Common myeloid progenitor, CD34-positive (primary cell): ENCODE data around the gene GFRA1.
A peak's percentile ranks its signal among the peaks of the same experiment; 100 is the strongest.

Experiments used
- CTCF ChIA-PET: fragments of 350-600 bp; sonication (Branson Sonifier 250); formaldehyde crosslinking; loops from one replicate; lab custom pipeline; 2021; ENCODE audit warnings: antibody characterized with exemption; lab: Charles Lee
- POLR2A ChIA-PET: fragments of 350-600 bp; sonication (Branson Sonifier 250); formaldehyde crosslinking; loops from one replicate; lab custom pipeline; 2021; ENCODE audit warnings: antibody characterized with exemption; lab: Charles Lee
- DNase-seq, 3 donors: peaks; one replicate each; pipeline versions ENCODE4 v3.0.0 to v3.0.0-alpha.2; 2013
- H3K27ac ChIP-seq, 2 experiments: 1 replicate in 1 of 2; 2 replicates in 1 of 2; pipeline ENCODE4 v1.7.0; 2013; ENCODE audit warnings: inconsistent platforms in 2 of 2, low read length in 2 of 2, mild to moderate bottlenecking in 2 of 2, low read depth in 1 of 2, moderate library complexity in 1 of 2; ENCODE audit not compliant: severe bottlenecking in 2 of 2, insufficient read depth in 1 of 2, poor library complexity in 1 of 2
- H3K27me3 ChIP-seq, 5 experiments: replicated peaks in 2 of 5; 1 replicate in 3 of 5; 2 replicates in 2 of 5; pipeline versions ENCODE4 v1.6.1 to v1.7.0; 2013; ENCODE audit warnings: low read length in 4 of 5, mild to moderate bottlenecking in 2 of 5, moderate library complexity in 2 of 5, inconsistent platforms in 1 of 5; ENCODE audit not compliant: insufficient read depth in 5 of 5, control insufficient read depth in 4 of 5
- H3K36me3 ChIP-seq, 4 experiments: 1 replicate in 2 of 4; 2 replicates in 2 of 4; pipeline versions ENCODE4 v1.6.1 to v1.7.0; 2013; ENCODE audit warnings: low read length in 3 of 4, control low read depth in 1 of 4, mild to moderate bottlenecking in 1 of 4; ENCODE audit not compliant: control insufficient read depth in 4 of 4, insufficient read depth in 4 of 4
- H3K4me1 ChIP-seq, 4 experiments: 1 replicate in 3 of 4; 2 replicates in 1 of 4; pipeline versions ENCODE4 v1.6.1 to v1.7.1; 2013; ENCODE audit warnings: low read length in 3 of 4, mild to moderate bottlenecking in 3 of 4, control low read depth in 1 of 4, inconsistent platforms in 1 of 4, moderate library complexity in 1 of 4; ENCODE audit not compliant: control insufficient read depth in 4 of 4, insufficient read depth in 4 of 4; ENCODE audit errors: control extremely low read depth in 1 of 4
- H3K4me3 ChIP-seq, 7 experiments: 1 replicate in 4 of 7; 2 replicates in 3 of 7; pipeline versions ENCODE4 v1.5.1 to v1.7.0; 2013; ENCODE audit warnings: mild to moderate bottlenecking in 7 of 7, low read length in 6 of 7, moderate library complexity in 6 of 7, inconsistent platforms in 2 of 7, low read depth in 2 of 7, control low read depth in 1 of 7; ENCODE audit not compliant: insufficient read depth in 4 of 7, control insufficient read depth in 1 of 7; ENCODE audit errors: extremely low read depth in 1 of 7
- H3K9me3 ChIP-seq, 5 experiments: 1 replicate in 4 of 5; 2 replicates in 1 of 5; pipeline versions ENCODE4 v1.6.1 to v1.7.1; 2013; ENCODE audit warnings: low read length in 4 of 5, mild to moderate bottlenecking in 2 of 5, inconsistent platforms in 1 of 5, low read depth in 1 of 5, moderate library complexity in 1 of 5; ENCODE audit not compliant: control insufficient read depth in 4 of 5, insufficient read depth in 2 of 5; ENCODE audit errors: control extremely low read depth in 1 of 5
- WGBS: methylation state at CpG from one replicate; pipeline ENCODE4 v1.1.5; 2013; ENCODE audit not compliant: insufficient coverage; 5-methylcytosine and 5-hydroxymethylcytosine counted together

GFRA1 gene

GRCh38 chr10:116287906-116288501, 15.0 kb upstream of the GFRA1 start:
- no peaks in the 10 kb centered on the region for H3K36me3 ChIP-seq
- no peaks in the 10 kb centered on the region for H3K4me1 ChIP-seq
- no peak overlapping the region for H3K27ac ChIP-seq
- WGBS: 33% methylated on average over 1 of the region's 1 CpG
- no peak overlapping the region for H3K4me3 ChIP-seq
- DNase-seq: peak; percentile 56 to 81 (median 72)
- CTCF ChIA-PET: interaction anchor here (0.7 to 4.5 kb wide), 20 partner anchors 8 to 934 kb away, joined by 3 to 30 read pairs (median 4); partner anchors contain the start of gene GFRA1
- no peaks in the 10 kb centered on the region for H3K9me3 ChIP-seq
- peaks cover 4 to 45% (median 25%) of the 10 kb centered on the region in 5 experiments for H3K27me3 ChIP-seq
- POLR2A ChIA-PET: interaction anchor here (1.0 kb wide), 1 partner anchor 12 kb away, joined by 3 read pairs; no protein-coding TSS in a partner anchor

DNA sequence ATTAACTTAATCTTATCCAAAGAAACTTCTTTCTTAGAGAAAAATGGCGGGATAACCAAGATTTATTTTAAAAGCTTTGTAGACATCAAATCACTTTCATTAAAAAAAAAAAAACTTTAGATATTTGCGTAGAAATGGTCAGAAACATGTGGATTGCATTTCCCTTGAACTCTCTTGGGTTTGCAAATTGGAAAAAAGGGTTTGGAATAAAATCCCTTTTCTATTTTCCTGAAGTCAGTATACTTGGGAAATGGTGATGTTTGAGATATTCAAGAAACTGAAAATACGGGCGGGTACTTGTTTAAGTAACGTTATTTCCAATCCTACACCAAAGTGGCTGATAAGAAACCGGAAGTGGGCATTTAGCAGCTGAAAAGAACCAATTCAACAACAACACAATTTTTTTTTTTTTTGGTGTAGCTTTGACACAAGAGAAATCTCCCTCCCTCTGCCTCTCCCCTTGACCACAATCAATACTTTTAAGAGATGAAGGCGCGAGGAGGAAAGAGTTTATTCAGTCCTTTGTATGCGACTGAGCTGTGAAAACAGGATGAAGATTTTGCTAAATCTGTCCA, 13.7 kb upstream of the GFRA1 start:
- Histone ChIP-seq H3K27me3 (peaks cover 2 to 51% (median 25%) of the 10 kb centered on the region in 5 experiments), H3K4me3 (no peak overlapping the region), H3K9me3 (no peaks in the 10 kb centered on the region), H3K27ac (no peak overlapping the region), H3K4me1 (no peaks in the 10 kb centered on the region), H3K36me3 (no peaks in the 10 kb centered on the region)
- no CpG with 5 or more reads among the region's 9 CpGs for WGBS
- CTCF ChIA-PET: interaction anchor here (1.1 to 4.5 kb wide), 7 partner anchors 66 to 581 kb away, joined by 3 to 30 read pairs (median 6); no protein-coding TSS in a partner anchor
- POLR2A ChIA-PET: interaction anchor here (0.6 kb wide), 1 partner anchor 931 kb away, joined by 6 read pairs; no protein-coding TSS in a partner anchor
- DNase-seq: peak in 1 of 3 donors; percentile 20

- no peaks in the 10 kb centered on the region for H3K4me1 ChIP-seq
- peaks cover 2 to 58% (median 17%) of the 10 kb centered on the region in 5 experiments for H3K27me3 ChIP-seq
- ChIA-PET CTCF (no interaction called here), POLR2A (no interaction called here)
- DNase-seq: no peak
- no peak overlapping the region for H3K27ac ChIP-seq
- H3K36me3 ChIP-seq: no peaks in the 10 kb centered on the region
- H3K4me3 ChIP-seq: no peak overlapping the region
- no peaks in the 10 kb centered on the region for H3K9me3 ChIP-seq
- 100% methylated on average over 2 of the region's 3 CpGs for WGBS
Observed at GRCh38 chr10:116281775-116282174, 8.8 kb upstream of the GFRA1 start.

DNA sequence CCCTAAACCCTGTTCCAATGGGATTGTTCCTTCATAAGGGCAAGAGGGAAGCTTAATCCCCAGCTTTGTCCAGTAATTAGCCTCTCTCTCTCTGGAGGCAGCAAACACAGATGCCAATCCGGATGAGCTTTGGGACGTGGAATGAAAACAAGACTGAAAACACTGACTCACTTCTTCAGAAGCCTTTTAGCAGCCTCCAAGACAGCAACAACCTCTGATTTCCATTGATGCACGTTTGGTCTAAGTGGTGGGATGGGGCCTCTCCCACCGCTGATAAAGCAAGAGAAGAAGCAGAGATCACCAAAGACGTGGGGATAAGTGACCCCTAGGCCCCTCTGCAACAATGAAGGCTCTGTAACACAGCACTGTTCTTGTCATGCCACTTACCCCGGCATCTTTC, 5.8 kb upstream of the GFRA1 start:
- Histone ChIP-seq H3K36me3 (no peaks in the 10 kb centered on the region), H3K27me3 (peaks cover 7 to 63% (median 23%) of the 10 kb centered on the region in 5 experiments), H3K27ac (no peak overlapping the region), H3K4me3 (no peak overlapping the region), H3K4me1 (peaks cover 0 to 7% (median 3%) of the 10 kb centered on the region in 4 experiments), H3K9me3 (no peaks in the 10 kb centered on the region)
- ChIA-PET POLR2A (no interaction called here), CTCF (no interaction called here)
- no peak for DNase-seq
- 88% methylated on average over 5 of the region's 6 CpGs for WGBS

DNA sequence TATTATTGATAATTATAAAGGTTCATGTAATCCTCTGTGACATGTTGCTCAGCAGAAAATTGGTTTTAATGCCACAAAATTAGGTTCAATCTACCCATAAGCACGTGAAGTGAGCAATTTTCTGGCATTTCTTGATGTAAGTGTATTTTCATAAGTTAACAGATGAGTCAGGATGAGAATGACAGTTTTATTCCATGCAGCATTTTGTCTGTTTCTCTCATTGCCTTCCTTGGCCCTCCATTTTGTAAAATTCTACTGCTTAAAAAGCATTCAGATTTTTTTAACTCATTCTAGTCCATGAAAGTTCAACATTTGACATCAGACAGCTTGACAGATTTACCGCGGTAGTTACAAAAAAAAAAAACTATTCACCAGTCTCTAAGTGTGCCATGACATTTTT, 4.0 kb upstream of the GFRA1 start:
- CTCF ChIA-PET: interaction anchor here (1.0 kb wide), 1 partner anchor 477 kb away, joined by 3 read pairs; no protein-coding TSS in a partner anchor

GRCh38 chr10:116274064-116274904, 1.3 kb upstream of the GFRA1 start:
- Histone ChIP-seq H3K27ac (no peak overlapping the region), H3K4me1 (peaks cover 0 to 40% (median 29%) of the 10 kb centered on the region in 4 experiments), H3K27me3 (peaks cover 16 to 95% (median 36%) of the 10 kb centered on the region in 5 experiments), H3K36me3 (no peaks in the 10 kb centered on the region), H3K9me3 (no peaks in the 10 kb centered on the region), H3K4me3 (peak overlapping the region in 5 of 7 experiments; percentile 13 to 67 (median 51))
- WGBS: under 1% methylated on average over 16 of the region's 49 CpGs
- ChIA-PET CTCF (interaction anchor here (1.1 kb wide), 1 partner anchor 11 kb away, joined by 3 read pairs; no protein-coding TSS in a partner anchor), POLR2A (no interaction called here)
- DNase-seq: peak in 2 of 3 donors; percentile 29 to 48

More for the DNA sequence above, 4.0 kb upstream of the GFRA1 start:
- no peak overlapping the region for H3K4me3 ChIP-seq
- peaks cover 0 to 26% (median 20%) of the 10 kb centered on the region in 4 experiments for H3K4me1 ChIP-seq
- H3K9me3 ChIP-seq: no peaks in the 10 kb centered on the region
- POLR2A ChIA-PET: no interaction called here
- DNase-seq: no peak
- H3K36me3 ChIP-seq: no peaks in the 10 kb centered on the region
- 80% methylated on average over 3 of the region's 3 CpGs for WGBS
- no peak overlapping the region for H3K27ac ChIP-seq
- H3K27me3 ChIP-seq: peaks cover 7 to 70% (median 20%) of the 10 kb centered on the region in 5 experiments
